IMR-90 (cell line): ENCODE results near the gene WASHC4. TPM values are rescaled to one million over a fixed set of nuclear protein-coding genes. Genes with fewer than 3 reads are reported as not detected.

Source experiments
- ATAC-seq: fragments of 200-7000 bp; cut with Tn5 transposase; 2 replicates; pipeline ENCODE4 v1.9.1; 2020; ENCODE audit warnings: low read depth, mild to moderate bottlenecking, moderate library complexity
- BruUV-seq: library from RNA; stranded (reverse); fragments of 400-500 nt; replicated peaks from 2 replicates; lab custom pipeline; 2021; lab: Mats Ljungman, UMichigan
- CTCF ChIA-PET: fragments of 300-600 bp; formaldehyde crosslinking; extraction: SDS; loops from one replicate; lab custom pipeline; 2021; ENCODE audit warnings: antibody characterized with exemption; lab: Yijun Ruan, JAX
- POLR2A ChIA-PET: fragments of 300-600 bp; sonication (Branson Sonifier 250); formaldehyde crosslinking; loops from one replicate; lab custom pipeline; 2022; ENCODE audit warnings: antibody characterized with exemption; ENCODE audit not compliant: unreplicated experiment; lab: Charles Lee
- DNase-seq: peaks from one replicate; pipeline ENCODE4 v3.0.0; 2013
- H2AFZ ChIP-seq: replicated peaks from 2 replicates; pipeline ENCODE3; 2013; ENCODE audit warnings: low read length, mild to moderate bottlenecking; ENCODE audit not compliant: poor library complexity
- H2AK5ac ChIP-seq: 2 replicates; pipeline ENCODE4 v1.6.1; 2013; ENCODE audit warnings: low read depth, low read length, inconsistent platforms
- H2AK9ac ChIP-seq: replicated peaks from 2 replicates; pipeline ENCODE3; 2013; ENCODE audit warnings: mild to moderate bottlenecking, low read depth, low read length, moderate library complexity; ENCODE audit not compliant: poor library complexity
- H2BK120ac ChIP-seq: 2 replicates; pipeline ENCODE4 v1.6.1; 2013; ENCODE audit warnings: low read depth, low read length, inconsistent platforms
- H2BK15ac ChIP-seq: 3 replicates; pipeline ENCODE4 v1.6.1; 2013; ENCODE audit warnings: low read depth, low read length, inconsistent platforms
- H2BK20ac ChIP-seq: 2 replicates; pipeline ENCODE4 v1.6.1; 2013; ENCODE audit warnings: low read depth, mild to moderate bottlenecking, inconsistent platforms, low read length, moderate library complexity
- H2BK5ac ChIP-seq: 2 replicates; pipeline ENCODE4 v1.6.1; 2013; ENCODE audit warnings: mild to moderate bottlenecking, low read depth, low read length, inconsistent platforms; ENCODE audit not compliant: poor library complexity, severe bottlenecking
- H3K14ac ChIP-seq: replicated peaks from 2 replicates; pipeline ENCODE4 v1.6.1; 2013; ENCODE audit warnings: low read depth, low read length, inconsistent platforms
- H3K18ac ChIP-seq: 2 replicates; pipeline ENCODE4 v1.6.1; 2013; ENCODE audit warnings: low read depth, low read length, control low read depth
- H3K23ac ChIP-seq: 2 replicates; pipeline ENCODE4 v1.6.1; 2013; ENCODE audit warnings: low read depth, low read length, inconsistent platforms
- H3K27ac ChIP-seq: 2 replicates; pipeline ENCODE4 v1.5.1; 2013; ENCODE audit warnings: mild to moderate bottlenecking, control low read depth, low read length; ENCODE audit not compliant: insufficient read depth
- H3K27me3 ChIP-seq: 2 replicates; pipeline ENCODE4 v1.6.1; 2013; ENCODE audit warnings: low read length; ENCODE audit not compliant: control insufficient read depth, insufficient read depth
- H3K36me3 ChIP-seq: 2 replicates; pipeline ENCODE4 v1.6.1; 2013; ENCODE audit warnings: low read length, mixed read lengths; ENCODE audit not compliant: control insufficient read depth, insufficient read depth
- H3K4ac ChIP-seq: 2 replicates; pipeline ENCODE4 v1.6.1; 2013; ENCODE audit warnings: low read depth, low read length, inconsistent platforms
- H3K4me1 ChIP-seq: 2 replicates; pipeline ENCODE4 v1.6.1; 2013; ENCODE audit warnings: low read length, mixed read lengths; ENCODE audit not compliant: control insufficient read depth, insufficient read depth
- H3K4me2 ChIP-seq: 2 replicates; pipeline ENCODE4 v1.6.1; 2013; ENCODE audit warnings: low read depth, mild to moderate bottlenecking, control low read depth, low read length, moderate library complexity
- H3K4me3 ChIP-seq: 2 replicates; pipeline ENCODE4 v1.5.1; 2013; ENCODE audit warnings: low read depth, mild to moderate bottlenecking, control low read depth, low read length, moderate library complexity; ENCODE audit not compliant: insufficient read depth
- H3K56ac ChIP-seq: 2 replicates; pipeline ENCODE4 v1.6.1; 2013; ENCODE audit warnings: low read length, inconsistent platforms; ENCODE audit not compliant: insufficient read depth; ENCODE audit errors: extremely low read depth
- H3K79me1 ChIP-seq, 2 experiments: 2 replicates each; pipeline ENCODE4 v1.6.1; 2013; ENCODE audit warnings: low read length in 2 of 2, inconsistent platforms in 1 of 2, low read depth in 1 of 2
- H3K9ac ChIP-seq: 2 replicates; pipeline ENCODE4 v1.6.1; 2013; ENCODE audit warnings: low read depth, low read length, control low read depth
- H3K9me1 ChIP-seq: 2 replicates; pipeline ENCODE4 v1.6.1; 2013; ENCODE audit warnings: low read length, inconsistent platforms; ENCODE audit not compliant: insufficient read depth
- H3K9me3 ChIP-seq: 2 replicates; pipeline ENCODE4 v1.6.1; 2013; ENCODE audit warnings: low read length; ENCODE audit not compliant: control insufficient read depth, insufficient read depth
- H4K20me1 ChIP-seq: 2 replicates; pipeline ENCODE4 v1.6.1; 2013; ENCODE audit warnings: low read length, inconsistent platforms; ENCODE audit not compliant: insufficient read depth
- H4K5ac ChIP-seq: 2 replicates; pipeline ENCODE4 v1.6.1; 2013; ENCODE audit warnings: mild to moderate bottlenecking, low read depth, low read length, control low read depth
- H4K8ac ChIP-seq, 2 experiments: 2 replicates each; pipeline ENCODE4 v1.6.1; 2013; ENCODE audit warnings: low read depth in 2 of 2, low read length in 2 of 2, control low read depth in 1 of 2, inconsistent platforms in 1 of 2
- H4K91ac ChIP-seq: 2 replicates; pipeline ENCODE4 v1.6.1; 2013; ENCODE audit warnings: low read depth, low read length, inconsistent platforms; ENCODE audit not compliant: insufficient read depth
- BHLHE40 ChIP-seq: fragments of 150-350 bp; IDR thresholded peaks from 2 replicates; pipeline ENCODE4 v1.6.1; 2016; ENCODE audit warnings: mild to moderate bottlenecking, low read depth, low read length
- CEBPB ChIP-seq: IDR thresholded peaks from 2 replicates; pipeline ENCODE4 v1.6.1; 2012; ENCODE audit warnings: low read depth, low read length, improper control_type of control experiment
- CHD1 ChIP-seq: IDR thresholded peaks from 2 replicates; pipeline ENCODE4 v1.6.1; 2012; ENCODE audit warnings: low read depth, low read length, improper control_type of control experiment
- CTCF ChIP-seq: conservative IDR thresholded peaks from 2 replicates; pipeline ENCODE4 v1.5.1; 2012; ENCODE audit warnings: mild to moderate bottlenecking, low read depth, low read length, improper control_type of control experiment
- FOS ChIP-seq: fragments of 150-350 bp; IDR thresholded peaks from 2 replicates; pipeline ENCODE4 v1.6.1; 2016; ENCODE audit warnings: low read depth, low read length
- MAFK ChIP-seq: IDR thresholded peaks from 2 replicates; pipeline ENCODE4 v1.6.1; 2012; ENCODE audit warnings: low read depth, low read length, improper control_type of control experiment
- NFE2L2 ChIP-seq: fragments of 150-350 bp; IDR thresholded peaks from 2 replicates; pipeline ENCODE4 v1.6.1; 2016; ENCODE audit warnings: low read depth, mild to moderate bottlenecking, low read length
- POLR2A ChIP-seq: IDR thresholded peaks from 2 replicates; pipeline ENCODE4 v1.6.1; 2012; ENCODE audit warnings: mild to moderate bottlenecking, low read depth, low read length
- RAD21 ChIP-seq: IDR thresholded peaks from 2 replicates; pipeline ENCODE4 v1.6.1; 2012; ENCODE audit warnings: low read length, improper control_type of control experiment
- RCOR1 ChIP-seq: IDR thresholded peaks from 2 replicates; pipeline ENCODE4 v1.6.1; 2012; ENCODE audit warnings: mild to moderate bottlenecking, low read length, improper control_type of control experiment; ENCODE audit not compliant: insufficient replicate concordance
- RFX5 ChIP-seq: IDR thresholded peaks from 2 replicates; pipeline ENCODE4 v1.8.0; 2012; ENCODE audit warnings: low read depth, mild to moderate bottlenecking, low read length, moderate library complexity
- USF2 ChIP-seq: fragments of 150-350 bp; IDR thresholded peaks from 2 replicates; pipeline ENCODE4 v1.6.1; 2017; ENCODE audit warnings: mild to moderate bottlenecking, antibody characterized with exemption, low read length, low read depth
- WGBS, 2 experiments: methylation state at CpG; one replicate each; pipeline versions ENCODE4 v1.1.5 to v1.1.7; 2013; ENCODE audit warnings: missing lambda C conversion rate in 2 of 2; ENCODE audit not compliant: insufficient read length in 1 of 2; ENCODE audit errors: extremely low coverage in 2 of 2; 5-methylcytosine and 5-hydroxymethylcytosine counted together
- dilution Hi-C: fragments of 300-500 bp; cut with HindIII; formaldehyde crosslinking; loops from one replicate; pipeline ENCODE4 v1.14.3; 2018; ENCODE audit warnings: low sequenced_read_pairs; ENCODE audit not compliant: unreplicated experiment
- in situ Hi-C: fragments of 300-500 bp; cut with MboI; formaldehyde crosslinking; loops from 3 replicates; pipeline ENCODE4 v1.14.3; 2019; ENCODE audit warnings: low sequenced_read_pairs, inconsistent platforms, mixed read lengths
- intact Hi-C: fragments of 100-400 bp; cut with micrococcal nuclease; formaldehyde crosslinking; loops from 2 replicates; pipeline ENCODE4 v1.10.0; 2022
- polyA plus RNA-seq, 3 experiments: library from polyadenylated mRNA; depleted of rRNA; stranded (reverse); fragments of >200 nt; gene quantifications; 2 replicates each; pipeline ENCODE4 v1.2.3, GENCODE V29; 2012; ENCODE audit warnings: low replicate concordance in 1 of 3
- total RNA-seq: library from RNA; depleted of rRNA; stranded (reverse); fragments of >200 nt; gene quantifications from 2 replicates; pipeline ENCODE4 v1.2.3, GENCODE V29; 2012

Gene WASHC4
- total and polyA plus RNA-seq, 2 of the 4 experiments (the other 2 are of a cell fraction): 16.4 to 47.0 TPM

- TF ChIP-seq RFX5 (no peak), RCOR1 (no peak)
These were observed 2.1 kb downstream of the WASHC4 start (continued) for GRCh38 chr12:105109465-105110212.

- Histone ChIP-seq H3K79me1 (peaks cover 14 to 36% of the 10 kb centered on the region in 2 experiments), H3K9me1 (peaks cover 3% of the 10 kb centered on the region), H3K27ac (no peak overlapping the region), H3K4me3 (no peak overlapping the region), H3K23ac (no peak overlapping the region), H2AK9ac (no peak overlapping the region), H2BK5ac (peak overlapping the region; percentile 62), H3K36me3 (peaks cover 6% of the 10 kb centered on the region), H4K91ac (no peak overlapping the region), H4K20me1 (peaks cover 49% of the 10 kb centered on the region; the same call in 1 of the 2 replicates), H2BK120ac (no peak overlapping the region), H2AK5ac (no peak overlapping the region), H3K9me3 (no peaks in the 10 kb centered on the region), H3K14ac (no peak overlapping the region), H2BK15ac (no peak overlapping the region), H3K4ac (no peak overlapping the region), H3K4me2 (peak overlapping the region; percentile 76), H3K9ac (no peak overlapping the region), H2AFZ (no peak overlapping the region), H3K4me1 (peaks cover 5% of the 10 kb centered on the region; the same call in 1 of the 2 replicates), H2BK20ac (no peak overlapping the region), H3K18ac (no peak overlapping the region), H3K56ac (no peak overlapping the region), H4K8ac (no peak overlapping the region), H4K5ac (no peak overlapping the region), H3K27me3 (no peaks in the 10 kb centered on the region)
- dilution Hi-C loops (no loop called here), in situ Hi-C loops (no loop called here), intact Hi-C loops (no loop called here)
- TF ChIP-seq NFE2L2 (no peak), CHD1 (no peak), CTCF (no peak), POLR2A (no peak), RFX5 (no peak), RAD21 (no peak), FOS (no peak), BHLHE40 (no peak), USF2 (no peak), MAFK (no peak), CEBPB (no peak)
- BruUV-seq: no TSS peak
- CTCF ChIA-PET: no interaction called here
- no peak for DNase-seq
- WGBS, 2 experiments: no CpG with 5 or more reads among the region's 4 CpGs
- POLR2A ChIA-PET: no interaction called here
- no peak for ATAC-seq
These were observed 3.3 kb downstream of the WASHC4 start for GRCh38 chr12:105110851-105111250.
